SIG-M5 treated with dmso at 0.1 percent for 504 hours (cell line): ENCODE results near the gene MRFAP1.
A peak's percentile ranks its signal among the peaks of the same experiment; 100 is the strongest.

ENCODE experiments used
- DNase-seq: peaks from one replicate; lab custom pipeline; 2025; ENCODE audit not compliant: unreplicated experiment; lab: John Stamatoyannopoulos, UW

MRFAP1 gene

GRCh38 chr4:6640292-6641163 lies at the start of gene MRFAP1:
Gene MRFAP1 (plus strand): TSS chr4:6640685. CDS start chr4:6640863, 178 bp downstream.
- peak; percentile 90 for DNase-seq

- DNase-seq, result no peak
Measured at GRCh38 chr4:6591313-6591712, 49.2 kb upstream of the MRFAP1 start.

GRCh38 chr4:6591781-6592180 lies 48.7 kb upstream of the MRFAP1 start:
- DNase-seq, result no peak

GRCh38 chr4:6592804-6593563 lies 47.5 kb upstream of the MRFAP1 start:
- DNase-seq, result no peak

- no peak for DNase-seq
Measured at GRCh38 chr4:6594341-6594740, 46.1 kb upstream of the MRFAP1 start.

GRCh38 chr4:6594826-6595355 lies 45.6 kb upstream of the MRFAP1 start:
- DNase-seq, result no peak

- DNase-seq, result no peak
Measured at GRCh38 chr4:6595897-6596537, 44.5 kb upstream of the MRFAP1 start.

- DNase-seq, result no peak
Measured at GRCh38 chr4:6596948-6597347, 43.5 kb upstream of the MRFAP1 start.

GRCh38 chr4:6598127-6598526 lies 42.4 kb upstream of the MRFAP1 start:
- DNase-seq, result no peak

GRCh38 chr4:6598641-6599040 lies 41.8 kb upstream of the MRFAP1 start:
- no peak for DNase-seq

GRCh38 chr4:6601661-6602250 lies 38.7 kb upstream of the MRFAP1 start:
- DNase-seq, result no peak

GRCh38 chr4:6602289-6602688 lies 38.2 kb upstream of the MRFAP1 start:
- no peak for DNase-seq

- no peak for DNase-seq
Measured at GRCh38 chr4:6603128-6603527, 37.4 kb upstream of the MRFAP1 start.

- DNase-seq, result no peak
Measured at GRCh38 chr4:6605114-6605513, 35.4 kb upstream of the MRFAP1 start.

GRCh38 chr4:6605605-6606004 lies 34.9 kb upstream of the MRFAP1 start:
- no peak for DNase-seq

- DNase-seq, result no peak
Measured at GRCh38 chr4:6606465-6607235, 33.8 kb upstream of the MRFAP1 start.

- no peak for DNase-seq
Measured at GRCh38 chr4:6607368-6608055, 33.0 kb upstream of the MRFAP1 start.

GRCh38 chr4:6608758-6609414 lies 31.6 kb upstream of the MRFAP1 start:
- no peak for DNase-seq

- DNase-seq, result no peak
Measured at GRCh38 chr4:6609415-6610079, 30.9 kb upstream of the MRFAP1 start.
